ENCODE data around the gene NAA15. TPM values are rescaled to one million over a fixed set of nuclear protein-coding genes. Genes with fewer than 3 reads are reported as not detected.
"Not testable (repeated sequence)": the region's sequence is repeated elsewhere in the genome, so short reads cannot be mapped to it uniquely, and the experiment has no call there.

Gene NAA15
- total RNA-seq (2014; rRNA removed; shearing (Covaris generic)): 29.2 and 30.1 TPM in 2 replicates
- 32.3 and 32.8 TPM in 2 replicates for polyA plus RNA-seq (2016; fragmentation: Nextera tagmentation; extraction: Ambion mirVana)

GRCh38 chr4:139301113-139301820 is at the start of gene NAA15:
NAA15 (plus strand) TSS chr4:139301505; CDS start chr4:139301778, 273 bp downstream.
- Histone ChIP-seq H3K79me2 (ENCODE audit: insufficient read depth) (peaks cover 87% of the 10 kb centered on the region), H3K9me3 (ENCODE audit: low read depth) (no peaks in the 10 kb centered on the region), H3F3A (ENCODE audit: insufficient read depth) (peaks cover 54% of the 10 kb centered on the region), H3K9ac (peak within 1 kb of the TSS; percentile 89), H3K9me2 (ENCODE audit: insufficient read depth) (no peaks in the 10 kb centered on the region), H3K27me3 (replicated peaks; ENCODE audit: insufficient read depth) (no peaks in the 10 kb centered on the region), H2AFZ (peak within 1 kb of the TSS; percentile 95), H3K27ac (peak within 1 kb of the TSS; percentile 90), H3K4me3 (peak within 1 kb of the TSS; percentile 93), H3K36me3 (ENCODE audit: low read depth) (peaks cover 11% of the 10 kb centered on the region), H4K20me1 (ENCODE audit: insufficient read depth) (no peaks in the 10 kb centered on the region), H3K4me2 (ENCODE audit: unreplicated experiment) (peak within 1 kb of the TSS; percentile 98), H3K4me1 (ENCODE audit: insufficient read depth) (peaks cover 31% of the 10 kb centered on the region)
- no peak for TF ChIP-seq EZH2phosphoT487 (IDR thresholded peaks at IDR 0.05; ENCODE audit: insufficient read depth, low read depth)
- no peak for TF ChIP-seq EZH2 (IDR thresholded peaks at IDR 0.05; ENCODE audit: insufficient read depth, poor library complexity, severe bottlenecking)
- 1% methylated on average over 59 to 60 of the region's 61 CpGs for WGBS, 2 experiments (ENCODE audit: low coverage in 1 of 2, low lambda C conversion rate in 2 of 2, missing lambda C conversion rate in 2 of 2)
- in situ Hi-C loops (cut with MboI): no loop called here
- peak; percentile 99 for DNase-seq

- Histone ChIP-seq H3F3A (ENCODE audit: insufficient read depth) (peaks cover 26% of the 10 kb centered on the region), H3K36me3 (ENCODE audit: low read depth) (no peaks in the 10 kb centered on the region), H3K9me3 (ENCODE audit: low read depth) (no peaks in the 10 kb centered on the region), H3K27me3 (replicated peaks; ENCODE audit: insufficient read depth) (no peaks in the 10 kb centered on the region), H3K27ac (peak overlapping the region; percentile 80), H3K4me1 (ENCODE audit: insufficient read depth) (peaks cover 38% of the 10 kb centered on the region), H2AFZ (peak overlapping the region; percentile 39; the same call in 1 of the 2 replicates), H3K4me2 (ENCODE audit: unreplicated experiment) (peak overlapping the region; percentile 48), H4K20me1 (ENCODE audit: insufficient read depth) (no peaks in the 10 kb centered on the region), H3K9me2 (ENCODE audit: insufficient read depth) (no peaks in the 10 kb centered on the region), H3K79me2 (ENCODE audit: insufficient read depth) (no peaks in the 10 kb centered on the region), H3K4me3 (no peak overlapping the region), H3K9ac (no peak overlapping the region)
- TF ChIP-seq EZH2 (IDR thresholded peaks at IDR 0.05; ENCODE audit: insufficient read depth, poor library complexity, severe bottlenecking) (no peak), EZH2phosphoT487 (IDR thresholded peaks at IDR 0.05; ENCODE audit: insufficient read depth, low read depth) (no peak)
- in situ Hi-C loops (cut with MboI): no loop called here
- DNase-seq: no peak
Observed at GRCh38 chr4:139253046-139253445, 48.3 kb upstream of the NAA15 start.

GRCh38 chr4:139253713-139254112 is 47.6 kb upstream of the NAA15 start:
- 9 to 10% methylated on average over 3 of the region's 3 CpGs for WGBS, 2 experiments (ENCODE audit: low coverage in 1 of 2, low lambda C conversion rate in 2 of 2, missing lambda C conversion rate in 2 of 2)
- in situ Hi-C loops (cut with MboI): no loop called here

GRCh38 chr4:139255581-139255980 is 45.7 kb upstream of the NAA15 start:
- in situ Hi-C loops (cut with MboI); H4K20me1 ChIP-seq (ENCODE audit: insufficient read depth); DNase-seq; H3K27ac ChIP-seq; H3K27me3 ChIP-seq (replicated peaks; ENCODE audit: insufficient read depth); H2AFZ ChIP-seq; H3K9ac ChIP-seq; H3K4me3 ChIP-seq; H3K9me3 ChIP-seq (ENCODE audit: low read depth); H3K79me2 ChIP-seq (ENCODE audit: insufficient read depth); H3K36me3 ChIP-seq (ENCODE audit: low read depth); H3K9me2 ChIP-seq (ENCODE audit: insufficient read depth); H3K4me2 ChIP-seq (ENCODE audit: unreplicated experiment): not testable (repeated sequence)
- Histone ChIP-seq H3F3A (ENCODE audit: insufficient read depth) (peaks cover 25% of the 10 kb centered on the region), H3K4me1 (ENCODE audit: insufficient read depth) (peaks cover 38% of the 10 kb centered on the region)
- 96 to 97% methylated on average over 6 of the region's 6 CpGs for WGBS, 2 experiments (ENCODE audit: low coverage in 1 of 2, low lambda C conversion rate in 2 of 2, missing lambda C conversion rate in 2 of 2)

More at GRCh38 chr4:139253713-139254112, 47.6 kb upstream of the NAA15 start:
- Histone ChIP-seq H3K9me2 (ENCODE audit: insufficient read depth) (no peaks in the 10 kb centered on the region), H3K9me3 (ENCODE audit: low read depth) (no peaks in the 10 kb centered on the region), H3K9ac (peak overlapping the region; percentile 50), H3K4me2 (ENCODE audit: unreplicated experiment) (peak overlapping the region; percentile 48), H3K4me3 (0 out of 2 replicates have a peak overlapping the region, but pooled peaks have one; percentile 4), H3K4me1 (ENCODE audit: insufficient read depth) (peaks cover 38% of the 10 kb centered on the region), H3K36me3 (ENCODE audit: low read depth) (no peaks in the 10 kb centered on the region), H3K27me3 (replicated peaks; ENCODE audit: insufficient read depth) (no peaks in the 10 kb centered on the region), H4K20me1 (ENCODE audit: insufficient read depth) (no peaks in the 10 kb centered on the region), H3K79me2 (ENCODE audit: insufficient read depth) (no peaks in the 10 kb centered on the region), H3F3A (ENCODE audit: insufficient read depth) (peaks cover 25% of the 10 kb centered on the region), H3K27ac (peak overlapping the region; percentile 80), H2AFZ (peak overlapping the region; percentile 39; the same call in 1 of the 2 replicates)
- DNase-seq: peak; percentile 76
- TF ChIP-seq EZH2phosphoT487 (IDR thresholded peaks at IDR 0.05; ENCODE audit: insufficient read depth, low read depth) (no peak), EZH2 (IDR thresholded peaks at IDR 0.05; ENCODE audit: insufficient read depth, poor library complexity, severe bottlenecking) (no peak)
